Stimulated activated CD8-positive, alpha-beta memory T cell treated with anti-CD3 and anti-CD28 coated beads, Interleukin-4, amount 100 ng/mL, for 4 hours (primary cell): ENCODE measurements around the gene SNTB2.
"Not testable (repeated sequence)": the region's sequence is repeated elsewhere in the genome, so short reads cannot be mapped to it uniquely, and the experiment has no call there.

Experiments
- DNase-seq, 2 donors: peaks; one replicate each; pipeline ENCODE4 v3.0.0-alpha.2; 2020; ENCODE audit warnings: low read depth in 2 of 2, low spot score in 1 of 2

The SNTB2 gene

GRCh38 chr16:69283851-69284250 is 96.9 kb downstream of the SNTB2 start:
- DNase-seq = no peak

- no peak for DNase-seq
These were observed 98.3 kb downstream of the SNTB2 start for GRCh38 chr16:69285240-69285639.

- peak in 1 of 2 donors; percentile 17 for DNase-seq
These were observed 100.2 kb downstream of the SNTB2 start for GRCh38 chr16:69286941-69287713.

- not testable (repeated sequence) for DNase-seq
These were observed 104.7 kb downstream of the SNTB2 start for GRCh38 chr16:69291657-69292056.

- no peak for DNase-seq
These were observed 106.4 kb downstream of the SNTB2 start for GRCh38 chr16:69293401-69293800.

GRCh38 chr16:69294051-69294450 is 107.1 kb downstream of the SNTB2 start:
- DNase-seq = no peak

- DNase-seq = not testable (repeated sequence)
These were observed 109.8 kb downstream of the SNTB2 start for GRCh38 chr16:69296771-69297170.

- DNase-seq = no peak
These were observed 111.3 kb downstream of the SNTB2 start for GRCh38 chr16:69298261-69298660.

GRCh38 chr16:69301187-69301586 is 114.2 kb downstream of the SNTB2 start:
- no peak for DNase-seq

GRCh38 chr16:69301861-69302260 is 114.9 kb downstream of the SNTB2 start:
- DNase-seq = no peak

GRCh38 chr16:69302301-69302700 is 115.3 kb downstream of the SNTB2 start:
- no peak for DNase-seq

GRCh38 chr16:69306031-69306430 is 119.1 kb downstream of the SNTB2 start:
- no peak for DNase-seq

- DNase-seq = no peak
These were observed 120.1 kb downstream of the SNTB2 start for GRCh38 chr16:69307091-69307490.

- DNase-seq = no peak
These were observed 120.9 kb downstream of the SNTB2 start for GRCh38 chr16:69307856-69308255.

- DNase-seq = no peak
These were observed 122.4 kb downstream of the SNTB2 start for GRCh38 chr16:69309316-69309715.

GRCh38 chr16:69310653-69311532 is 123.9 kb downstream of the SNTB2 start, which contains the start of gene VPS4A:
Gene VPS4A, plus strand, starts transcription at chr16:69311350. Its CDS starts 162 bp downstream, at chr16:69311512.
- DNase-seq = peak; percentile 89 to 95

- peak in 1 of 2 donors; percentile 10 for DNase-seq
These were observed 124.8 kb downstream of the SNTB2 start for GRCh38 chr16:69311533-69312387.

GRCh38 chr16:69313469-69313868 is 126.5 kb downstream of the SNTB2 start:
- DNase-seq = no peak

GRCh38 chr16:69314534-69314933 is 127.6 kb downstream of the SNTB2 start:
- DNase-seq = no peak

- no peak for DNase-seq
These were observed 128.7 kb downstream of the SNTB2 start for GRCh38 chr16:69315486-69316311.
